HL-60 (cell line): ENCODE results near the gene NRAP.

Experiments
- DNase-seq, 2 experiments: peaks; one replicate each; pipeline ENCODE4 v3.0.0-alpha.2; 2010 to 2020; ENCODE audit warnings: low read depth in 1 of 2, low spot score in 1 of 2
- H3K27ac ChIP-seq: fragments of 250-450 bp; sonication (Bioruptor Pico); replicated peaks from 2 replicates; pipeline ENCODE4 v1.5.1; 2020; ENCODE audit warnings: mild to moderate bottlenecking, moderate library complexity
- H3K27me3 ChIP-seq: fragments of 250-450 bp; sonication (Bioruptor Pico); 2 replicates; pipeline ENCODE4 v1.5.1; 2021; ENCODE audit warnings: mild to moderate bottlenecking, moderate library complexity; ENCODE audit not compliant: insufficient read depth, poor library complexity, severe bottlenecking
- H3K4me3 ChIP-seq: replicated peaks from 2 replicates; pipeline ENCODE4 v1.5.1; 2011; ENCODE audit warnings: mild to moderate bottlenecking, control low read depth, low read length; ENCODE audit not compliant: insufficient read depth
- CTCF ChIP-seq: IDR thresholded peaks from one replicate; pipeline ENCODE4 v1.5.1; 2011; ENCODE audit warnings: low read length, control low read depth, inconsistent platforms; ENCODE audit not compliant: insufficient read depth
- GABPA ChIP-seq: IDR thresholded peaks from 2 replicates; pipeline ENCODE4 v1.6.1; 2012; ENCODE audit warnings: low read depth
- POLR2AphosphoS5 ChIP-seq: IDR thresholded peaks from 2 replicates; pipeline ENCODE4 v1.6.1; 2012; ENCODE audit warnings: low read depth
- REST ChIP-seq: IDR thresholded peaks from 2 replicates; pipeline ENCODE4 v1.6.1; 2012; ENCODE audit warnings: low read depth; ENCODE audit not compliant: insufficient replicate concordance
- SPI1 ChIP-seq: IDR thresholded peaks from 2 replicates; pipeline ENCODE4 v1.6.1; 2012; ENCODE audit warnings: low read depth, mild to moderate bottlenecking, borderline replicate concordance

The NRAP gene

GRCh38 chr10:113573368-113573767, 90.5 kb downstream of the NRAP start:
- H3K4me3 ChIP-seq = no peak overlapping the region
- H3K27ac ChIP-seq = no peak overlapping the region
- no peak for TF ChIP-seq GABPA
- H3K27me3 ChIP-seq = no peaks in the 10 kb centered on the region
- DNase-seq = no peak

- Histone ChIP-seq H3K27ac (no peak overlapping the region), H3K4me3 (no peak overlapping the region), H3K27me3 (no peaks in the 10 kb centered on the region)
- no peak for DNase-seq
- TF ChIP-seq GABPA (no peak), SPI1 (no peak), CTCF (no peak), POLR2AphosphoS5 (no peak)
Observed at GRCh38 chr10:113572520-113573290, 91.1 kb downstream of the NRAP start.

GRCh38 chr10:113569576-113569975, 94.3 kb downstream of the NRAP start:
- Histone ChIP-seq H3K27me3 (no peaks in the 10 kb centered on the region), H3K4me3 (no peak overlapping the region), H3K27ac (no peak overlapping the region)
- TF ChIP-seq GABPA = no peak
- TF ChIP-seq POLR2AphosphoS5 = no peak
- TF ChIP-seq SPI1 = no peak
- TF ChIP-seq CTCF = no peak
- no peak for TF ChIP-seq REST
- no peak for DNase-seq

- DNase-seq = no peak
- H3K27ac ChIP-seq = no peak overlapping the region
- no peak overlapping the region for H3K4me3 ChIP-seq
- H3K27me3 ChIP-seq = no peaks in the 10 kb centered on the region
- TF ChIP-seq REST (no peak), POLR2AphosphoS5 (no peak), GABPA (no peak), SPI1 (no peak), CTCF (no peak)
Observed at GRCh38 chr10:113566888-113567287, 97.0 kb downstream of the NRAP start.
